Endothelial cell (in vitro differentiated cells): Measurements from ENCODE around the gene OGFOD1. TPM values are rescaled to one million over a fixed set of nuclear protein-coding genes. Genes with fewer than 3 reads are reported as not detected.

ENCODE experiments used
- total RNA-seq: library from RNA; stranded (reverse); fragmentation: NEBNext Ultra II Directional; extraction: Animal tissue kit (Norgen Biotek cat#: 25700); gene quantifications from one replicate; pipeline ENCODE4 v1.2.1, GENCODE V29; 2021; ENCODE audit not compliant: unreplicated experiment

Gene OGFOD1
- total RNA-seq, 1 donor from 2014 or later: 24.8 TPM

Other genes starting within 250 kb of the OGFOD1 start
- gene AMFR, start 26.0 kb upstream of the OGFOD1 start, total RNA-seq: 90.7 TPM
- 126 TPM for gene NUDT21, start 222 bp upstream of the OGFOD1 start, total RNA-seq
- 37.5 TPM for gene BBS2, start 68.5 kb downstream of the OGFOD1 start, total RNA-seq
- gene MT4, start 113.5 kb downstream of the OGFOD1 start, total RNA-seq: not detected
- not detected for gene MT3, start 138.0 kb downstream of the OGFOD1 start, total RNA-seq
- 2.4 TPM for gene MT2A, start 157.0 kb downstream of the OGFOD1 start, total RNA-seq
- not detected for gene MT1E, start 174.2 kb downstream of the OGFOD1 start, total RNA-seq
- gene MT1M, start 181.1 kb downstream of the OGFOD1 start, total RNA-seq: not detected
- not detected for gene MT1A, start 187.1 kb downstream of the OGFOD1 start, total RNA-seq
- gene MT1B, start 200.3 kb downstream of the OGFOD1 start, total RNA-seq: not detected
- gene MT1F, start 206.4 kb downstream of the OGFOD1 start, total RNA-seq: not detected
- gene MT1G, start 216.5 kb downstream of the OGFOD1 start, total RNA-seq: not detected
- gene MT1H, start 218.3 kb downstream of the OGFOD1 start, total RNA-seq: not detected
- 2.3 TPM for gene MT1X, start 230.9 kb downstream of the OGFOD1 start, total RNA-seq